ENCODE results near the gene MAST2.
"Not testable (repeated sequence)": the region's sequence is repeated elsewhere in the genome, so short reads cannot be mapped to it uniquely, and the experiment has no call there.

The MAST2 gene

DNA sequence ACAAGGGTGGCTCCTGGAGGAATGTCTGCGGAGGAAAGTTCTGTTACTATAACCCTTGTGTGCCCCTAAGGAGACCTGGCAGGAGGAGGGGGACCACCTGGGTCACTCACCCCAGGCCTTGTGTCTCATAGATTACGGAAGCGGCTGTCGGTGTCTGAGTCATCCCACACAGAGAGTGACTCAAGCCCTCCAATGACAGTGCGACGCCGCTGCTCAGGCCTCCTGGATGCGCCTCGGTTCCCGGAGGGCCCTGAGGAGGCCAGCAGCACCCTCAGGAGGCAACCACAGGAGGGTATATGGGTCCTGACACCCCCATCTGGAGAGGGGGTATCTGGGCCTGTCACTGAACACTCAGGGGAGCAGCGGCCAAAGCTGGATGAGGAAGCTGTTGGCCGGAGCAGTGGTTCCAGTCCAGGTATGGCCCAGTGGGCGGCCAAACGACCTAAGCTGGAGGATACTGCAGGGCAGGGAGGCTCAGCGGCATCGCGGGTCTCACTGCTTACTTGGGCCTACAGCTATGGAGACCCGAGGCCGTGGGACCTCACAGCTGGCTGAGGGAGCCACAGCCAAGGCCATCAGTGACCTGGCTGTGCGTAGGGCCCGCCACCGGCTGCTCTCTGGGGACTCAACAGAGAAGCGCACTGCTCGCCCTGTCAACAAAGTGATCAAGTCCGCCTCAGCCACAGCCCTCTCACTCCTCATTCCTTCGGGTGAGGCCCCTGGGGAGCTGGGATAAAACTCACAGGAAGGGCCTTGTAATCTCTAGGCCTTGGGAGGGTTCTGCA, 227.7 kb downstream of the MAST2 start:
- no peak for DNase-seq

DNA sequence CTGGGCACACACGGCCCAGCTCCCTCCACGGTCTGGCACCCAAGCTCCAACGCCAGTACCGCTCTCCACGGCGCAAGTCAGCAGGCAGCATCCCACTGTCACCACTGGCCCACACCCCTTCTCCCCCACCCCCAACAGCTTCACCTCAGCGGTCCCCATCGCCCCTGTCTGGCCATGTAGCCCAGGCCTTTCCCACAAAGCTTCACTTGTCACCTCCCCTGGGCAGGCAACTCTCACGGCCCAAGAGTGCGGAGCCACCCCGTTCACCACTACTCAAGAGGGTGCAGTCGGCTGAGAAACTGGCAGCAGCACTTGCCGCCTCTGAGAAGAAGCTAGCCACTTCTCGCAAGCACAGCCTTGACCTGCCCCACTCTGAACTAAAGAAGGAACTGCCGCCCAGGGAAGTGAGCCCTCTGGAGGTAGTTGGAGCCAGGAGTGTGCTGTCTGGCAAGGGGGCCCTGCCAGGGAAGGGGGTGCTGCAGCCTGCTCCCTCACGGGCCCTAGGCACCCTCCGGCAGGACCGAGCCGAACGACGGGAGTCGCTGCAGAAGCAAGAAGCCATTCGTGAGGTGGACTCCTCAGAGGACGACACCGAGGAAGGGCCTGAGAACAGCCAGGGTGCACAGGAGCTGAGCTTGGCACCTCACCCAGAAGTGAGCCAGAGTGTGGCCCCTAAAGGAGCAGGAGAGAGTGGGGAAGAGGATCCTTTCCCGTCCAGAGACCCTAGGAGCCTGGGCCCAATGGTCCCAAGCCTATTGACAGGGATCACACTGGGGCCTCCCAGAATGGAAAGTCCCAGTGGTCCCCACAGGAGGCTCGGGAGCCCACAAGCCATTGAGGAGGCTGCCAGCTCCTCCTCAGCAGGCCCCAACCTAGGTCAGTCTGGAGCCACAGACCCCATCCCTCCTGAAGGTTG, 231.4 kb downstream of the MAST2 start:
- no peak for DNase-seq

DNA sequence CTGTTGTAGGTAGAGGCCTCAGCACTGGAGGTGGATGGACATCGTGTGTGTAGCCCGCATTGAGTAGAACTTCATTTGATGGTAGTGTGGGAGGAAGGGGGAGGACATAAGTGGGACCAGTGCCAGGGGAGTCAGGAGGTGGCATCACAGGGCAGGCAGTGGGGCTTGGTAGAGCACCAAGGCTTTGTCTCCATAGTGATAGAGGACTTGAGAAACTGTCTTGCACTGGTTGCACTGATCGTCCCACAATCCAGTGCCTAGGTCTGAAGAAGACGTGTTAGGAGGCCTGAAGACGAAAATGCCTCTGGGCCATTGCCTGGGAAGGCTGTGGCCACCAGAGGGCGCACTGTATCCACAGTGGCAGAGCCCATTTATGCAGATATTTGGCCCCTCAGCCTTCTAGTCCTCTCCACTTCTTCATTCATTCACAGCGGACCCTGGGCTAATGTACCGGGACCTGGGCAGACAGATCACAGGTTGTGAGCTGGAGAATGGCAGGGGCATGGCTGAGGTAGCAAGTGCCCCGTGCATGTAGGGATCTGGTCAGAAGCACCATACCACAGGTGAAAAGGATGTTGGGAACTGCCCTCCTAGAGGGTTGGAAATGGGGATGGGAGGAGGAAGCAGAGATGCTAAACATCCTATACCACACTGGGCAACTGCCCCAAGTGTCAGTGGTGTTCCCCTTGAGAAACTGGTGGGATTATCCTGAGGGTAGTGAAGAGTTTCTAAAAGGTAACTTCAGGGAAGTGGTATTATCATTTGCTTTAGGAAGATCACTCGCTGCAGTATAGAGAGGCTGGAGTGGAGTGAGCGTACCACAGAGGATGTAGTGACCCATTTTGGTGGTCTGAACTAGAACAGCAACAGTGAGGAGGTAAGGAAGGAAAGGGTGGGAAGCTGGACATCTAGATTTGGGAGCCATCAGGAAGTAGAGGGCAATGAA, 233.8 kb downstream of the MAST2 start:
- peak; percentile 69 for DNase-seq

DNA sequence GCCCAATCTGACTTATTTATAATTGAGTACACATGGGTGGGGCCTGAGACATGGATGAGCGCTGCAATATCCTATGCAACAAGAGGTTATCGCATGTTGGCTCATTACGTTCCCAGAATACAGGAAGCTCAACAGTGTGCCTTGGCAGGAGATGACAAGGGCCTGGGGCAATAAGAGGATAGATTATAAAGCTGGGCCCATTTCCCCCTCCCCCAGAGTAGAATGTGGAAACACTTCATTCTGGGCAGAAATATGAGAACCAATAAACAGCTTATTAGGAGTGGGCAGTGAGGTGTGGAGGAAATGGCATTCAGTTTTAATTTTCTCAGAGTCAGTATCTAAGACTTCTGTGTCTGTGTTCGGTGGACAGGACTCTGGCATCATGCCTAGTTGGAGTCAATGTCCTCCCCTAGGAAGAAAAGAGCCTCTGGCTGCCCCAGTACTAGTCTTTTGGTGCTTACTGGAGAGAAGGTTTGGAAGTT, 236.2 kb downstream of the MAST2 start:
- no peak for DNase-seq

DNA sequence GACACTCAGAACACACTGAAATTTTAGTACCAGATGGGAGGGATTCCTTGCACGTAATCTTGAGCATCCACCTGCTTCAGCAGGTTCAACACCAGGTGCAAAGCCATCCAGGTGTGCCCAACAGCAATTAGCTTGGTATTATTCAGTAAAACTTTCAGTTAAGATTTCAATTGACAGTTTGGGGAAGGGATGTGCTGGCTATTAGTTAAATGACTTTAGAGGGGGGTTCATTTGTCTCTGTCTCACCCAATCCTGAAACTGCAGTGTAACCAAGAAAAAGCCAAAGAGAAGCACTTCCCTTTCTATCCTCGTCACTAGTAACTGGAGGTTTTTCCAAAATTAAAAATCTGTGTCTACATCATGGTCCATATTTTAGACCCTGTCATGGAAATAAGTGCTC, 238.1 kb downstream of the MAST2 start:
- DNase-seq = no peak

DNA sequence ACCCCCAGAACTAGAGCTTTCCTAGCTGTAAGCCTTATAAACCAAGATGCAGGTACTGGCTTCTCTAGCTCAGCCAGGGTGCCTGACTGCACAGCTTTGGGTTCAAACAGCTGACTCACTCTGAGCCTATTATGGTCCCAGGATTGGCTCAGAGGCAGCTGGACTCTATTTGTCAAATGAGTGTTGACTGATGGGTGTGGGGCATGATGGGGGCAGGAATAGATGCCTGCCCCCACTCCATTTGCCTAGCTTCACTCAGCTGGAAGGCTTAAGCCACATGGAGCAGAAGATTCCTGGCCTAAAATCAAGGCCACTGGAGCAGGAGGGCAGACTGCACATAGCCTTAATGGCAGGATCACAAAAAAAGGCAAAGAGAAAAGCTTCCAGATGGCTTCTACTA, 238.6 kb downstream of the MAST2 start:
- DNase-seq = no peak

DNA sequence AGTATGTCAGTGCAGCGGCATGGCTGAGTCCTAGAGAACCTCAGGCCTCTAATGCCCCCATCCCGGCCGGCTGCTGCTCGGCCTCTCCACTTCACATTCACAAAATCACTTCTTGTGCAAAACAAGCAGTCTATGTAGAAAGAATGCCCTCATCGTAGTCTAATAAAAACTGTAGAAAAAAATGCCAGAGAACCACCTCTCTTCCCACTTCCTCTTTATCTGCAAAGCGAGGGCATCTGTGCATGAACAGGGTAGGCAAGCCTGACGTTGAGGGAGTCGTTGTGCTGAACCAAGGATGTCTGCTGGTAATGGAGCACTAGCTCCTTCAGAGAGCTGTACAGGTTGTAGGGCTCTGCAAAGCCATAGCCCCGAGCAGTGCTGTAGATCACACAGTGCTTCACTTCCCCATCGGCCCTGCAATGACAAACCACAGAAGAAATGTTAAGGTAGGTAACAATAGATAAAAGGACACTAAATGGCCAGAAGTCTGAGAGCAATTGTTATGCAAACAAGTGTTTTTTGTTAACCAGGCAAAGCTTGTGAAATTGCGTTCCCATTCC, 240.1 kb downstream of the MAST2 start:
- DNase-seq = no peak

DNA sequence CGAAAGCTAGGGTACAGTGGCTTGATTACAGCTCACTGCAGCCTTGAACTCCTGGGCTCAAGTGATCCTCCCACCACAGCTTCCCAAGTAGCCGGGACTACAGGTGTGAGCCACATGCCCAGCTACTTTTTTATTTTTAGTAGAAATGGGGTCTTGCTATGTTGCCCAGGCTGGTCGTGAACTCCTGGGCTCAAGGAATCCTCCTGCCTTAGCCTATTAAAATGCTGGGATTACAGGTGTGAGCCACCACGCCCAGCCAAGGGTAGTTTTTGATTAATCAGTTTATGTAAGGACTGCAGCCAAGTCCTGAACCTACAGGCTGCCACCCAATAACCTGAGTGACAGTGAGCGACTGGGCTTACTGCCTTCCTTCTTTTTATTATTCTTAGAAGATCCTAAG, 240.7 kb downstream of the MAST2 start:
- no peak for DNase-seq

DNA sequence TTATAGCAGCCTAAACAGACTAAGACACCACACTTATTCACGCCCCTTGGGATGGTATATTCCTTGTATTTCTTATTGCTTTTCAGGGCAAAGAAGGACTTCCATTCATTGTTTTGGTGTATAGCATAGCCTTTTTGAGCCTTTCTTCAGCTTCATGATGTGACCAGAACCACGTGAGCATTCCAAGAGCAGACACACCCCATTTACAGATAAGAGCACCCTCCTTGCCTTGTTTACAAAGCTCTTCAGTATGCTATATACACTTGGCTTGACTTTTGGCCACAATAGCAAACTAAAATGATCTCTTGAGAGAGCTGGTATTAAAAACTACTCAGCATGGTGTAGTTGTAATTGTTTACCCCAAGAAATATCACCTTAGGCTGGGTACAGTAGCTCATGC, 250.3 kb downstream of the MAST2 start:
- DNase-seq = no peak

DNA sequence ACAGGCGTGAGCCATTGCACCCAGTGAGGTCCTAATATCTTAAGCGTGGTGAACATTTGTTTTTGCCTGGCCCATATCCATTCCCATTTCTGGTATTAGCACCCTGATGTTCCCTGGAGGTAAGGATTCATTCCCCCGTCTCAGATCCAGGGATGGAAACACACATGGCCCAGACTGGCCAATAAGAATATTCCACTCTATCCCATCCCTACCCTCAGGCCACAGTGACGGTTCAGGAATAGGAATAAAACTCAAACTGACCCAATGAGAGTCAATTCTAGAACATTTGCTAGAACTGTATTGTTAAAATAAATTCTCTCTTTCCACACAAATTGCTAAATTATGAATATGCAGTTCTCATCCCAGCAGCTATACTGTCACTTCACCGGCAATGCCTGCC, 252.9 kb downstream of the MAST2 start:
- no peak for DNase-seq

DNA sequence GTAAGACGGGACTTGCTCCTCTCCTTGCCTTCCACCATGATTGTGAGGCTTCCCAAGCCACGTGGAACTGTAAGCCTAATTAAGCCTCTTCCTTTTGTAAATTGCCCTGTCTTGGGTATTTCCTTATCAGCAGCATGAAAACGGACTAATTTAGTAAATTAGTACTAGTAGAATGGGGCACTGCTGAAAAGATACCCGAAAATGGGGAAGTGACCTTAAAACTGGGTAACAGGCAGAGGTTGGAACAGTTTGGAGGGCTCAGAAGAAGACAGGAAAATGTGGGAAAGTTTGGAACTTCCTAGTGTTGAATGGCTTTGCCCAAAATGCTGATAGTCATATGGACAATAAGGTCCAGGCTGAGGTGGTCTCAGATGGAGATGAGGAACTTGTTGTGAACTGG, 253.8 kb downstream of the MAST2 start:
- not testable (repeated sequence) for DNase-seq

DNA sequence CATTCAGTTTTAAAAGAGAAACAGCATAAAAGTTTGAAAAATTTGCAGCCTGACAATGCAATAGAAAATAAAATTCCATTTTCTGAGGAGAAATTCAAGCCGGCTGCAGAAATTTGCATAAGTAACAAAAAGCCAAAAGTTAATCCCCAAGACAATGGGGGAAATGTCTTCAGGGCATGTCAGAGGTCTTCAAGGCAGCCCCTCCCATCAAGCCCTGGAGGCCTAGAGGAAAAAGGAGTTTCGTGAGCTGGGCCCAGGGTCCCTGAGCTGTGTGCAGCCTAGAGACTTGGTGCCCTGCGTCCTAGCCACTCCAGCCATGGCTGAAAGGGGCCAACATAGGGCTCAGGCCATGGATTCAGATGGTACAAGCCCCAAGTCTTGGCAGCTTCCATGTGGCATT, 254.4 kb downstream of the MAST2 start:
- DNase-seq = no peak

DNA sequence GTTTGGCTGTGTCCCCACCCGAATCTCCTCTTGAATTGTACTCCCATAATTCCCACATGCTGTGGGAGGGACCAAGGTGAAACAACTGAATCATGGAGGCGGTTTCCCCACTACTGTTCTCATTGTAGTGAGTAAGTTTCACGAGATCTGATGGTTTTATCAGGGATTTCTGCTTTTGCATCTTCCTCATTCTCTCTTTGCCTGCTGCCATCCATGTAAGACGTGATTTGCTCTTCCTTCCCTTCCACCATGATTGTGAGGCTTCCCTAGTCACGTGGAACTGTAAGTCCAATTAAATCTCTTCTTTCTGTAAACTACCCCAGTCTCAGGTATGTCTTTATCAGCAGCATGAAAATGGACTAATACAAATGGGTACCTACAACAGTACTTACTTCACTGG, 255.5 kb downstream of the MAST2 start:
- no peak for DNase-seq

DNA sequence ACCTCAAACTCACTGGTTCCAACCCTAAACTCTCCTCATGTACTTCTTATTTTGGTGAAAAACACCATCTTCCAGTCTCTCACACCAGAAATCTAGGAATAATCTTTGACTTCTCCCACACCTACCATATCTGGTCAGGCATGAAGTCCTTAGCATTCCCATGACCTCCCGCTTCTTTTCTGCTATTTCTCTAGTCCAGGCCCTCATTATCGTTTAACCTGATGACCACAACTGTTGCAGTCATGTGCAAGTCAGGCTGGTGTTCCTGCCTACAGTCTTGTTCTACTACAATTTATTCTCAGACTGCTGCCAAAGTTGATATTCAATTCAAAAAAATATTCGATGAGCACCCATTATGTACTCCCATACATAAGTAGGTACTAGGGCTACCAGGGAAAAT, 257.7 kb downstream of the MAST2 start:
- DNase-seq = no peak

DNA sequence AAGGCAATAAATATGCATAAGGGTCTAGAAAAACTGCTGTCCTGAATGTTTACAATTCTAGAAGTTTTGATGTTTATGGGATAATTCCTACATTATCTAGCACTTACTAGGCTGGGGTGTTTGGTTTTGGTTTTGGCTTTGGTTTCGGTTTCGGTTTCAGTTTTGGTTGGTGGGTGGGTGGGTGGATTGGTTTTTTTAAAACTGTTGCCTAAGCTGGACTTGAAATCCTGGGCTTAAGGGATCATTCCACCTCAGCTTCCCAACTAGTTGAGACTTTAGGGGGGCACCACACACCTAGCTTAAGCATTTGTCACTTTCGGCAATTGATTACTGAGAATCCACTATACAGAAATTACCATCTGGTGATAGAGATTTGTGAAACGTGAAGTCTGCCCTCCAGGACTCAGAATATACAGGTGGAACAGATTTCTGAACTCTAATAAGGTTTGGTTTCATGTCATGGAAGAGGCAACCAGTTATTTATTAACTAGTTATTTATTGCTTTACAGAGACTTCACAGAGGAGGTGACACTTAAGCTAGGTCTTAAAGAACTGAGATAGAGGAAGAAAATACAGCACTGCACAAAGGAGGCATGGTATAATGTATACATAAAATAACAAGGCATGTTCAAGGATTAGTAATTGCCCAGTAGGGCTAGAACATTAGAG, 259.4 kb downstream of the MAST2 start:
- no peak for DNase-seq

DNA sequence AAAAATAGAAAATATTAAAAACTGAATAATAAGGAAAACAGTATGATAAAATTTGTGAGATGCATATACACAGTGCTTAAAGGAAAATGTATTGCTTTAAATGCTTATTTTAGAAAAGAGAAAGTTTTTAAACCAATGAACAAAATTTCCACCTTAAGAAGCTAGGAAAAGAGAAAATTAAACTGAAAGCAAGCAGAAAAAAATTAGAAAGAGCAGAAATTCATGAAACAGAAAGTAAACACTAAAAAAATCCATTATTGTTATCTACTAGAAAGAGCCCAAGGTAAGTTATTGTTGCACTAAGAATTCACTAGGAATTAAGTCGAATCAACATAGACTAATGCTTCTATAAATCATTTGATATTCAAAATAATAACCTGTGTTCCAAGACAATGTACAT, 261.3 kb downstream of the MAST2 start:
- no peak for DNase-seq

DNA sequence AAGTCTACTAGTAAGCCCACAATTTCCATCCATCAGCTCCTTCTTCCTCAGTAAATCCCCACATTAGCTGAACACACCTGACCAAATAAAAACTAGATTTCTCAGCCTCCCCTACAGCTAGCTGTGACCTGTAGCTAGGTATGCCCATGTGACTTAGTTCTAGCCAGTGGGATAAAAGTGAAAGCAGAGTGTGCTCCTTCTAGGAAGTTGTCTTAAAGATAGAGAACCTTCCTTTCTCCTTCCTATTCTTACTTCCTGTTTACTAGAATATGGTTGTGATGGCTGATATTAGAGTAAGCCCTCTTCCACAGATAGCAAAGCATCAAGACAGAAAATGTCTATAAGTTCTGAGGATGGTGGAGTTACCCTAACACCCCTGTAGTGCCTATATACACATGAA, 262.0 kb downstream of the MAST2 start:
- DNase-seq = no peak

DNA sequence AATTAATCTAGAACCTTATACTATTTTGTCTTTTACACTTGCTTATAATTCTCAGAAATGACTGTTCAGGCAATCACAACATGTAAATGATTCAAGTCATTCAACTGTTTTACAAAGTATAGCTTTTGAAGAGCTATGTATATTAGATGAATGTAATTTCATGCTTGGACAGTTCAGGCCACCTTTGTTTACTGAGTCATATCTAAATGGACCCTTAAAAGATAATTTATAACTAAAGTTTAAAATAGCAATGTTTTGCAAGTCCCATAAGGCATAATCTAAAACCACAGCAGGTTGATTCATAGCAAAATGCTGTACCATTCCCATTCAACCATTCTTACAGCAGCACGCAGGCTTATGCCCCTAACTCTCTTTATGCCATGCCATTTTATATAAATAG, 264.2 kb downstream of the MAST2 start:
- no peak for DNase-seq

DNA sequence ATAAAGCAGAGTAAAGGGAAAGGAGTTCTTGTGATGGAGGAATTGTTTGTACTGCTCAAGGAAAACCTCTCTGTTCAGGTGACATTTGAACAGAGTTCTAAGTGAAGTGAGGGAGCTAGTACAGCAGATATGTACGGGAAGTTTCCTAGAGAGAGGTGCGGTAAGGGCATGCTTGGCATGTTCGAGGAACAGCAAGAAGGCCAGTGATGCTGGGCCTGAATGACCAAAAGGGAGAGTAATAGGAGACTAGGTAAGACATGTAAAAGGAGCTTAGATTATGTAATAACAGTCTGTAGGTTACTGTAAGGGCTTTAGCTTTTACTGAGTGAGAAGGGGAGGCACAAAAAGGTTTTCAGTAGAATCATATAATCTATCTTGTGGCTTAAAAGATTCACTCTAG, 265.1 kb downstream of the MAST2 start:
- no peak for DNase-seq

DNA sequence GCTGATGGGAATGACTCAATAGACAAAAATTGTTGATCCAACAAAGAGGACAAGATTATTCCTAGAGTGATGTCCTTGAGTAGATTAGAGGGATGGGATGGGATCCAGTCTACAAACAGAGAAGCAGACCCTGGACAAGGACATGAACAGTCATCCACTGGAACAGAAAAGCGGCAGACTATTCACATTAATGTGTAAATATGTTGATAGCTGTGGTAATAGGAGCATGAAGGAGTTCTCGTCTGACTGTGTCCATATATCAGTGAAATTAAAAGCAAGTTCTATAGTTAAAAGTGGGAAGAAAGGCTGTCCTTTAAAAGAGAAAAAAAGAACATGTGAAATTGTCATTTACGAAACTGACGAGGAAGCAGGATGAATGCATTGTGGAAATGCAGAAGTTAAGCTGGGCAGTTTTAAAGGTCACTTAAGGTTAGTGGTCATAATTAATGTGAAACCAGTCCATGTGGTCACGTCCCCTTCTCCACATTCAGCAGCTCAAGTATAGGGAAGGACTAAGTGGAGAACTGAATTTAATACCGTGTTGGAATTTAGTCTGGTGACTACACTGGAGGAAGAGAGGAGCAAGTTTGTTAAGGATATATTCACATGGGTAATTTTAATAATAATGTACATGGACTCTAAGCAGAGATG, 266.9 kb downstream of the MAST2 start:
- no peak for DNase-seq

DNA sequence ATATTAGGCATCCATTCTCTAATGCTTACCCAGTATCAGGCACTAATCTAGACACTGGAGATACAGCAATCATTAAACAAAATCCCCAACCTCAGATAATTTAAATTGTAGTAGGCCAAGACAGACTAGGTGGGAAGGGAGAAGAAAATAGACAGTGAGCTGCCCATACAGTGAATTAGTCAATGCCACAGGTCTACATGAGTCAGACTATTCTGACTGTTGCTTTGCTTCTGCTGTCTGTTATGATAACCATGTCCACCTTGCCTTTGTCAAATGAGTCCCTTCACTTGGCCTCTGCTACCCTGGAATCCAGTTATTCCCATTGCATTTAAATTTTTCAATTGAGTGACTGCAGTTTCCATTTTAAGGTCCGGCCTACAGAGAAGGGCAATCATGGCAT, 269.6 kb downstream of the MAST2 start:
- no peak for DNase-seq

DNA sequence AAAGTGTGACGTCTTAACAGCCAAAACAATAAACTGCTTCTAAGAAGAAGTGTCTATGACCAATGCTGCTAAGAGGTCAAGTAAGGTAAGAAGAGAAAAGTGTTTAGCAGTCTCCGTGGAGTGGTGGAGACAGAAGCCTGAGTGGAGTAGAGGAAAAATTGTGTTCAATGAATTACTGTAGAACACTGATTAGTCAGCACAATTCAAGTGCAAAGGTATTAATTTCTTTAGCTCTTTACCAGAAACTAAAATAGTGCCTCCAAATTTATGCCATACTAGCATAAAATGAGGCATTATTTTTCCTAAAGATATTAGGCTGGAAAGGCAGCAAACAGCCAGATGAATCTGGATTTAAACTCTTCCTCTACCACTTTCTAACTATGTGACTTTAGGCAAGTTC, 272.9 kb downstream of the MAST2 start:
- DNase-seq = no peak
